ENCODE data around the gene CSF2. TPM values are rescaled to one million over a fixed set of nuclear protein-coding genes. Genes with fewer than 3 reads are reported as not detected.

Gene CSF2
- polyA plus RNA-seq, 1 of the 3 experiments (the other 2 are of a cell fraction) = 0.97 TPM

DNA sequence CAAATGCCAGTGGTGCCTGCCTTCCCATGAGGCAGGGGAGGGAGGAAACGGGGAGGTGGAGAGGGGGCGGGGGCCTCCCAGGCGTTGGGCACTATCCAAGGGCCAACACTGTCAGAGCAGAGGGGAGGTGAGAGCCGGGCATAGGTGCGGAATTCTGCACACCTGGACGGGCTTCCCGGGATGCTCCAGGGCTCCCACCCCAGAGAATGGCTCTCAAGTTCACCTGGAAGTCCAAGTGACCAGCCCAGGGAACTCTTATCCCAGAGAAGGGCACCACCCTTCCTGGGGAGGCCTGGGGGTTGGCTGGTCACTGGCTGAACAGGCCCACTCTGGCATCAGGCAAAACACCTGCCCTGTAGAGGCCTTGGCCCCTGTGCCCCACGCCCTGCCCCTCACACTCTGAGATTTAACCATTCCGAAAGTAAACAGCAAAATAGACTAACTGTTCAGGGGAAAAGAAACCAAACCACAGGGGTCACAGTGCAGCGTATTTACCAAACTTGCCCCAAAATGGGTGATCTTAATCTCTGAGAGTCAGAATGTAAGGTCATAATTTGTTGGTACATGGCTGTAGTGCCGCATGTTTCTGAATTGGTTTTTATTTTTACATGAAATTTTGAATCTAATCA, 2.7 kb downstream of the CSF2 start:
- H3K9me2 ChIP-seq = no peaks in the 10 kb centered on the region
- H3K27ac ChIP-seq (ENCODE audit: low read depth in 2 of 2, low read length in 1 of 2) = no peak overlapping the region
- H3K9ac ChIP-seq = no peak overlapping the region
- no peak overlapping the region for H3K4me3 ChIP-seq (ENCODE audit: low read depth in 2 of 2, low read length in 1 of 2)
- H4K20me1 ChIP-seq (ENCODE audit: insufficient read depth) = no peaks in the 10 kb centered on the region
- H2AFZ ChIP-seq (ENCODE audit: low read depth) = no peak overlapping the region
- H3K36me3 ChIP-seq (replicated peaks in 1 of 2; ENCODE audit: control insufficient read depth in 1 of 2, insufficient read depth in 2 of 2, low read length in 1 of 2) = no peaks in the 10 kb centered on the region
- no peak overlapping the region for H3K4me2 ChIP-seq
- ChIA-PET CTCF (interaction anchor here (2.7 kb wide), 1 partner anchor 12 kb away, joined by 21 read pairs; no protein-coding TSS in a partner anchor), POLR2A (no interaction called here)
- H3F3A ChIP-seq (replicated peaks; ENCODE audit: insufficient read depth) = no peaks in the 10 kb centered on the region
- H3K4me1 ChIP-seq (ENCODE audit: control insufficient read depth in 1 of 2, insufficient read depth in 2 of 2, low read depth in 1 of 2, low read length in 1 of 2) = peaks cover 0 to 5% of the 10 kb centered on the region in 2 experiments; a peak in 1 of 4 replicates
- H3K9me3 ChIP-seq = no peaks in the 10 kb centered on the region
- no peak for DNase-seq
- no peaks in the 10 kb centered on the region for H3K79me2 ChIP-seq (ENCODE audit: insufficient read depth)
- TF ChIP-seq GABPA (IDR thresholded peaks at IDR 0.05; ENCODE audit: low read depth) (no peak), FOXJ3 (CRISPR knock-in tag; IDR thresholded peaks at IDR 0.05) (no peak), RCOR1 (IDR thresholded peaks at IDR 0.05; ENCODE audit: low read length) (no peak), JUND (IDR thresholded peaks at IDR 0.05) (no peak), EP300 (IDR thresholded peaks at IDR 0.05; ENCODE audit: borderline replicate concordance in 1 of 2, low read depth in 1 of 2, low read length in 1 of 2) (no peak), SIN3A (IDR thresholded peaks at IDR 0.05; ENCODE audit: borderline replicate concordance, low read depth, low read length) (no peak), MXI1 (IDR thresholded peaks at IDR 0.05; ENCODE audit: low read depth, low read length) (no peak), NRF1 (IDR thresholded peaks at IDR 0.05; ENCODE audit: low read depth, low read length) (no peak), RFX5 (IDR thresholded peaks at IDR 0.05; ENCODE audit: low read length) (no peak), MEF2A (IDR thresholded peaks at IDR 0.05; ENCODE audit: borderline replicate concordance, low read depth) (no peak), GATA2 (CRISPR knock-in tag; IDR thresholded peaks at IDR 0.05) (no peak)
- TF ChIP-seq, protein P1, sequence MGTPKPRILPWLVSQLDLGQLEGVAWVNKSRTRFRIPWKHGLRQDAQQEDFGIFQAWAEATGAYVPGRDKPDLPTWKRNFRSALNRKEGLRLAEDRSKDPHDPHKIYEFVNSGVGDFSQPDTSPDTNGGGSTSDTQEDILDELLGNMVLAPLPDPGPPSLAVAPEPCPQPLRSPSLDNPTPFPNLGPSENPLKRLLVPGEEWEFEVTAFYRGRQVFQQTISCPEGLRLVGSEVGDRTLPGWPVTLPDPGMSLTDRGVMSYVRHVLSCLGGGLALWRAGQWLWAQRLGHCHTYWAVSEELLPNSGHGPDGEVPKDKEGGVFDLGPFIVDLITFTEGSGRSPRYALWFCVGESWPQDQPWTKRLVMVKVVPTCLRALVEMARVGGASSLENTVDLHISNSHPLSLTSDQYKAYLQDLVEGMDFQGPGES (IDR thresholded peaks at IDR 0.05; ENCODE audit: low read depth, low read length) = no peak
- TF ChIP-seq, protein P2, sequence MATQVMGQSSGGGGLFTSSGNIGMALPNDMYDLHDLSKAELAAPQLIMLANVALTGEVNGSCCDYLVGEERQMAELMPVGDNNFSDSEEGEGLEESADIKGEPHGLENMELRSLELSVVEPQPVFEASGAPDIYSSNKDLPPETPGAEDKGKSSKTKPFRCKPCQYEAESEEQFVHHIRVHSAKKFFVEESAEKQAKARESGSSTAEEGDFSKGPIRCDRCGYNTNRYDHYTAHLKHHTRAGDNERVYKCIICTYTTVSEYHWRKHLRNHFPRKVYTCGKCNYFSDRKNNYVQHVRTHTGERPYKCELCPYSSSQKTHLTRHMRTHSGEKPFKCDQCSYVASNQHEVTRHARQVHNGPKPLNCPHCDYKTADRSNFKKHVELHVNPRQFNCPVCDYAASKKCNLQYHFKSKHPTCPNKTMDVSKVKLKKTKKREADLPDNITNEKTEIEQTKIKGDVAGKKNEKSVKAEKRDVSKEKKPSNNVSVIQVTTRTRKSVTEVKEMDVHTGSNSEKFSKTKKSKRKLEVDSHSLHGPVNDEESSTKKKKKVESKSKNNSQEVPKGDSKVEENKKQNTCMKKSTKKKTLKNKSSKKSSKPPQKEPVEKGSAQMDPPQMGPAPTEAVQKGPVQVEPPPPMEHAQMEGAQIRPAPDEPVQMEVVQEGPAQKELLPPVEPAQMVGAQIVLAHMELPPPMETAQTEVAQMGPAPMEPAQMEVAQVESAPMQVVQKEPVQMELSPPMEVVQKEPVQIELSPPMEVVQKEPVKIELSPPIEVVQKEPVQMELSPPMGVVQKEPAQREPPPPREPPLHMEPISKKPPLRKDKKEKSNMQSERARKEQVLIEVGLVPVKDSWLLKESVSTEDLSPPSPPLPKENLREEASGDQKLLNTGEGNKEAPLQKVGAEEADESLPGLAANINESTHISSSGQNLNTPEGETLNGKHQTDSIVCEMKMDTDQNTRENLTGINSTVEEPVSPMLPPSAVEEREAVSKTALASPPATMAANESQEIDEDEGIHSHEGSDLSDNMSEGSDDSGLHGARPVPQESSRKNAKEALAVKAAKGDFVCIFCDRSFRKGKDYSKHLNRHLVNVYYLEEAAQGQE (IDR thresholded peaks at IDR 0.05; ENCODE audit: low read depth, low read length) = no peak
- TF ChIP-seq, protein P3, sequence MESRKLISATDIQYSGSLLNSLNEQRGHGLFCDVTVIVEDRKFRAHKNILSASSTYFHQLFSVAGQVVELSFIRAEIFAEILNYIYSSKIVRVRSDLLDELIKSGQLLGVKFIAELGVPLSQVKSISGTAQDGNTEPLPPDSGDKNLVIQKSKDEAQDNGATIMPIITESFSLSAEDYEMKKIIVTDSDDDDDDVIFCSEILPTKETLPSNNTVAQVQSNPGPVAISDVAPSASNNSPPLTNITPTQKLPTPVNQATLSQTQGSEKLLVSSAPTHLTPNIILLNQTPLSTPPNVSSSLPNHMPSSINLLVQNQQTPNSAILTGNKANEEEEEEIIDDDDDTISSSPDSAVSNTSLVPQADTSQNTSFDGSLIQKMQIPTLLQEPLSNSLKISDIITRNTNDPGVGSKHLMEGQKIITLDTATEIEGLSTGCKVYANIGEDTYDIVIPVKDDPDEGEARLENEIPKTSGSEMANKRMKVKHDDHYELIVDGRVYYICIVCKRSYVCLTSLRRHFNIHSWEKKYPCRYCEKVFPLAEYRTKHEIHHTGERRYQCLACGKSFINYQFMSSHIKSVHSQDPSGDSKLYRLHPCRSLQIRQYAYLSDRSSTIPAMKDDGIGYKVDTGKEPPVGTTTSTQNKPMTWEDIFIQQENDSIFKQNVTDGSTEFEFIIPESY (IDR thresholded peaks at IDR 0.05; ENCODE audit: borderline replicate concordance, low read depth) = no peak
- TF ChIP-seq, protein P4, sequence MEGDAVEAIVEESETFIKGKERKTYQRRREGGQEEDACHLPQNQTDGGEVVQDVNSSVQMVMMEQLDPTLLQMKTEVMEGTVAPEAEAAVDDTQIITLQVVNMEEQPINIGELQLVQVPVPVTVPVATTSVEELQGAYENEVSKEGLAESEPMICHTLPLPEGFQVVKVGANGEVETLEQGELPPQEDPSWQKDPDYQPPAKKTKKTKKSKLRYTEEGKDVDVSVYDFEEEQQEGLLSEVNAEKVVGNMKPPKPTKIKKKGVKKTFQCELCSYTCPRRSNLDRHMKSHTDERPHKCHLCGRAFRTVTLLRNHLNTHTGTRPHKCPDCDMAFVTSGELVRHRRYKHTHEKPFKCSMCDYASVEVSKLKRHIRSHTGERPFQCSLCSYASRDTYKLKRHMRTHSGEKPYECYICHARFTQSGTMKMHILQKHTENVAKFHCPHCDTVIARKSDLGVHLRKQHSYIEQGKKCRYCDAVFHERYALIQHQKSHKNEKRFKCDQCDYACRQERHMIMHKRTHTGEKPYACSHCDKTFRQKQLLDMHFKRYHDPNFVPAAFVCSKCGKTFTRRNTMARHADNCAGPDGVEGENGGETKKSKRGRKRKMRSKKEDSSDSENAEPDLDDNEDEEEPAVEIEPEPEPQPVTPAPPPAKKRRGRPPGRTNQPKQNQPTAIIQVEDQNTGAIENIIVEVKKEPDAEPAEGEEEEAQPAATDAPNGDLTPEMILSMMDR (IDR thresholded peaks at IDR 0.05) = no peak
- H3K27me3 ChIP-seq (ENCODE audit: insufficient read depth) = no peaks in the 10 kb centered on the region
- 89% methylated on average over 10 of the region's 11 CpGs for WGBS (ENCODE audit: low lambda C conversion rate)
